Sigmoid colon (tissue), 4 donors: ENCODE results near the gene SPRED1.

Experiments used
- CTCF ChIP-seq, 4 experiments: fragments of 450-650 bp in 3 of 4; fragments of 200-600 bp in 1 of 4; IDR thresholded peaks; one replicate each; pipeline ENCODE4 v1.5.1; 2016 to 2019; ENCODE audit warnings: antibody characterized with exemption in 4 of 4, mild to moderate bottlenecking in 3 of 4, moderate library complexity in 2 of 4
- POLR2A ChIP-seq, 2 donors: fragments of 450-650 bp; IDR thresholded peaks; one replicate each; pipeline ENCODE4 v1.6.1; 2016; ENCODE audit warnings: antibody characterized with exemption in 2 of 2, mild to moderate bottlenecking in 2 of 2, moderate library complexity in 2 of 2
- POLR2AphosphoS5 ChIP-seq, 4 donors: sonication (generic); formaldehyde crosslinking; IDR thresholded peaks; one replicate each; pipeline ENCODE4 v1.6.1; 2017; ENCODE audit warnings: antibody characterized with exemption in 4 of 4

DNA sequence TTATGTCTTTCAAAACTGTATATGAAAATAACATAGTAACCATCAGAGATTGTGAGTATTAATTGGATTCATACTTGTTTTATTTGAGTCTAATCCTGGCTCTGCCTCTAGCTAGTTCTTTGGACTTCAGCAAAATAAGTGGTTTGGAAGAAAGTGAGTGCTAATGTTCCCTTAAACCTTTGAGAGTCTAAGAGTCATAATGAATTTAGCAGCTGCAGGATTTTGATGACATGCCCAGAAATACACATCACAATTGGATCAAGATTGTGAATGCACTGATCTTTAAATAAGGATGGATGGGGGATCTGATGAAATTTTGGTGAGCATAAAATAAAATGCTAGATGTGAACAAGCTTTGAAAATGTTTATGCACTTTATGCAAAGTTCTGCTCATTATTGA lies 121.4 kb downstream of the SPRED1 start:
- no peak for TF ChIP-seq CTCF (IDR thresholded peaks at IDR 0.05)
- TF ChIP-seq POLR2A (IDR thresholded peaks at IDR 0.05): no peak
- no peak for TF ChIP-seq POLR2AphosphoS5 (IDR thresholded peaks at IDR 0.05)
